GM10266 (cell line): ENCODE data around the gene COPS3.
"Not testable (repeated sequence)": the region's sequence is repeated elsewhere in the genome, so short reads cannot be mapped to it uniquely, and the experiment has no call there.

Source experiments
- DNase-seq: peaks from one replicate; pipeline ENCODE4 v3.0.0; 2012; ENCODE audit errors: extremely low spot score
- CTCF ChIP-seq: IDR thresholded peaks from 2 replicates; pipeline ENCODE4 v1.5.1; 2012; ENCODE audit warnings: mild to moderate bottlenecking, low read depth; ENCODE audit not compliant: control insufficient read depth, insufficient read depth; ENCODE audit errors: missing control alignments

Gene COPS3

DNA sequence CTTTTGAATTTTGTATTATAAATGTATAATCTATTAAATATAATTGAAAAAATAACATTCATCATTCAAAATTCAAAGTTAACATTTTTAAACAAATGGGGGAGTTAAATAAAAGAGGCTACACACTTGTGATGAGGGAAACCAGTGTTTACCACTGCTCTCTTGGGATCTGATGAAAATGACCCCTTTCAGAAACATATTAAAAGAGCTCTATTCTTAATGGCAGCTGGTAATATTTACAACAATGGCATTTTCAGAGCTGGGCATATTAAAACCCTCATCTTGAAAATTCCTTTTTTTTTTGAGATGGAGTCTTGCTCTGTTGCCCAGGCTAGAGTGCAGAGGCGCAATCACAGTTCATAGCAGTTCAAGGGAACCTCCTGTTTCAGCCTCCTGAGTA is 24.7 kb downstream of the COPS3 start:
- TF ChIP-seq CTCF = no peak
- DNase-seq = no peak

DNA sequence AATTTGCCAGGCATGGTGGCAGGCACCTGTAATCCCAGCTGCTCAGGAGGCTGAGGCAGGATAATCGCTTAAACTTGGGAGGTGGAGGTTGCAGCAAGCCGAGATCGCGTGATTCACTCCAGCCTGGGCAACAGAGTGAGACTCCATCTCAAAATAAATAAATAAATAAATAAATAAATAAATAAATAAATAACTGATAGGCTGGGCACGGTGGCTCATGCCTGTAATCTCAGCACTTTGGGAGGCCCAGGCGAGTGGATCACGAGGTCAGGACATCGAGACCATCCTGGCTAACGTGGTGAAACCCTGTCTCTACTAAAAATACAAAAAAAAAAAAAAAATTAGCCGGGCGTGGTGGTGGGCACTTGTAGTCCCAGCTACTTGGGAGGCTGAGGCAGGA is 25.4 kb downstream of the COPS3 start:
- DNase-seq = not testable (repeated sequence)

GRCh38 chr17:17254036-17254435 is 27.0 kb downstream of the COPS3 start:
- DNase-seq = no peak
- TF ChIP-seq CTCF = no peak

GRCh38 chr17:17253406-17253805 is 27.6 kb downstream of the COPS3 start:
- TF ChIP-seq CTCF = no peak
- no peak for DNase-seq

- no peak for DNase-seq
- no peak for TF ChIP-seq CTCF
Observed at GRCh38 chr17:17252149-17252661, 28.8 kb downstream of the COPS3 start.

DNA sequence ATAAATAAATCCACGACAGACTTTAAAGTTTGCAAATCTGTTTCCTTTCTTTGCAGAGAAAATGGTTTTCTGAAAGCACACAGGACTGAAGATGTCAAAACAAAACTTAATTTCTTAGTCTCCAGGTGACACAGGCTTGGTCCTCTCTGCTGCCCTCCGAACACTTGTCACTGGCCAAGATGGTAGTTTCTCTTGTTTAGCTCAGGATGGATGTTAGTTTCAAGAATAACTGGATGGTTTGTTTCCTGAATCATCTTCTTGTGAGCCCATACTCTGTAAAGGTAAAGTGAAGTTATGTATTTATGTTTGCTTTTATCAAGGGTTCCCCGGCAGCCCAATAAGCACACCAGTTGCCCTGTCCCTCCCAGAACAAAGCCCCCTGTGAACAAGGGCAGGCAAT is 34.2 kb downstream of the COPS3 start:
- no peak for DNase-seq

GRCh38 chr17:17243163-17243562 is 37.9 kb downstream of the COPS3 start:
- DNase-seq = no peak
- TF ChIP-seq CTCF = no peak

More for the DNA sequence above, 34.2 kb downstream of the COPS3 start:
- TF ChIP-seq CTCF = no peak

GRCh38 chr17:17242246-17242645 is 38.8 kb downstream of the COPS3 start:
- TF ChIP-seq CTCF = no peak
- no peak for DNase-seq
